GM18873 (cell line): Measurements from ENCODE around the gene GDPD1.
"Not testable (repeated sequence)": the region's sequence is repeated elsewhere in the genome, so short reads cannot be mapped to it uniquely, and the experiment has no call there.

Experiments used
- ATAC-seq: cut with Tn5 transposase; IDR thresholded peaks from one replicate; pipeline ENCODE4 v1.9.1; 2021; ENCODE audit warnings: mild to moderate bottlenecking, moderate library complexity, moderate number of reproducible peaks; ENCODE audit not compliant: unreplicated experiment, low FRiP score

The GDPD1 gene

GRCh38 chr17:59311051-59311468, 90.7 kb downstream of the GDPD1 start:
- ATAC-seq: no peak

GRCh38 chr17:59311521-59311920, 91.2 kb downstream of the GDPD1 start:
- ATAC-seq: not testable (repeated sequence)

GRCh38 chr17:59315866-59316265, 95.6 kb downstream of the GDPD1 start:
- ATAC-seq: no peak
